ENCODE results near the gene TAF6. TPM values are rescaled to one million over a fixed set of nuclear protein-coding genes. Genes with fewer than 3 reads are reported as not detected.
"Not testable (repeated sequence)": the region's sequence is repeated elsewhere in the genome, so short reads cannot be mapped to it uniquely, and the experiment has no call there.

Gene TAF6
- total RNA-seq, 1 experiment from 2014 or later, result 98.4 TPM

- no peak for DNase-seq (ENCODE audit: low read depth)
Measured at GRCh38 chr7:100152937-100153666, 33.9 kb upstream of the TAF6 start.

GRCh38 chr7:100152404-100152803 lies 33.2 kb upstream of the TAF6 start:
- DNase-seq (ENCODE audit: low read depth), result no peak

GRCh38 chr7:100148559-100149328 lies 29.6 kb upstream of the TAF6 start, which contains the start of gene LAMTOR4:
Gene LAMTOR4, plus strand, starts transcription at chr7:100148918. Its CDS starts 55 bp downstream, at chr7:100148973.
- DNase-seq (ENCODE audit: low read depth), result peak; percentile 99

- no peak for DNase-seq (ENCODE audit: low read depth)
Measured at GRCh38 chr7:100148225-100148558, 29.0 kb upstream of the TAF6 start.

GRCh38 chr7:100147278-100147677 lies 28.1 kb upstream of the TAF6 start:
- DNase-seq (ENCODE audit: low read depth), result no peak

- DNase-seq (ENCODE audit: low read depth), result not testable (repeated sequence)
Measured at GRCh38 chr7:100146350-100146749, 27.2 kb upstream of the TAF6 start.

GRCh38 chr7:100142461-100142860 lies 23.3 kb upstream of the TAF6 start:
- no peak for DNase-seq (ENCODE audit: low read depth)

GRCh38 chr7:100141555-100141949 lies 22.4 kb upstream of the TAF6 start:
- DNase-seq (ENCODE audit: low read depth), result no peak

- DNase-seq (ENCODE audit: low read depth), result no peak
Measured at GRCh38 chr7:100137851-100138760, 18.9 kb upstream of the TAF6 start.

GRCh38 chr7:100132697-100133151 lies 13.6 kb upstream of the TAF6 start:
- peak; percentile 62 for DNase-seq (ENCODE audit: low read depth)

- DNase-seq (ENCODE audit: low read depth), result no peak
Measured at GRCh38 chr7:100132126-100132525, 13.0 kb upstream of the TAF6 start.

GRCh38 chr7:100130608-100131453 lies 11.7 kb upstream of the TAF6 start:
- DNase-seq (ENCODE audit: low read depth), result peak; percentile 45

GRCh38 chr7:100130220-100130607 lies 11.1 kb upstream of the TAF6 start:
- not testable (repeated sequence) for DNase-seq (ENCODE audit: low read depth)

- no peak for DNase-seq (ENCODE audit: low read depth)
Measured at GRCh38 chr7:100128637-100128963, 9.4 kb upstream of the TAF6 start.

- no peak for DNase-seq (ENCODE audit: low read depth)
Measured at GRCh38 chr7:100127866-100128636, 8.9 kb upstream of the TAF6 start.

GRCh38 chr7:100126931-100127865 lies 8.0 kb upstream of the TAF6 start, which contains the start of gene MBLAC1:
Gene MBLAC1, plus strand, starts transcription at chr7:100126967. Its CDS starts 429 bp downstream, at chr7:100127396.
- peak; percentile 93 for DNase-seq (ENCODE audit: low read depth)

- no peak for DNase-seq (ENCODE audit: low read depth)
Measured at GRCh38 chr7:100126239-100126930, 7.2 kb upstream of the TAF6 start.
